ENCODE results near the gene ZBTB16.

Gene ZBTB16

DNA sequence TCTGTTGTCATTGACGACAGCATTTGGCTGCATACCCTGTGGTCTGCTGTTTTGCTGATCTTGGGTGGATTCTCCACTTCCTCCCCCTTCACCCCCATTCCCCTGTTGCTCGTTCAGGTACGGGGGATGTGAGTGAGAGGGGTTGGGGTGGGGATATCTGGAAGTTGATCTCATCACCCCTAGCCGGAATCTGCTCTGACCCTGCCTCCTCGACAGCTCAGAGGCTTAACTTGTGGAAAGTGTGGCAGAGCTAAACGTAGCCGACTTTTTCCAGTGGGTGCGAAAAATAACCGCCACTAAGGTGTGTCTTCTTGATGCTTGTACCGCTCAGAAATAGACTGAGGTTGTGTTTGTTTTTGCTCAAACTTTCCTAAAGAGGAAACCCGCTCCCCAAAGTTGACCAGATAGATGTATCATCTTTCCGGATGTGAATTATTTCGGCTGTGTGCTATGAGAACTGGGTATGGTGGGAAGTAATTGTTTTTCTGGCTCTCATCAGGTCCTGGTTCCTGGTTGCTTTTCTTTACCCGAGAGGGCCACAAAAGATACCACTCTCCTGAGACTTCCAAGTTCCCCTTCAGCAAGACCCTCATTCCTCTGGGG is 6.6 kb downstream of the ZBTB16 start:
- no peak for DNase-seq

DNA sequence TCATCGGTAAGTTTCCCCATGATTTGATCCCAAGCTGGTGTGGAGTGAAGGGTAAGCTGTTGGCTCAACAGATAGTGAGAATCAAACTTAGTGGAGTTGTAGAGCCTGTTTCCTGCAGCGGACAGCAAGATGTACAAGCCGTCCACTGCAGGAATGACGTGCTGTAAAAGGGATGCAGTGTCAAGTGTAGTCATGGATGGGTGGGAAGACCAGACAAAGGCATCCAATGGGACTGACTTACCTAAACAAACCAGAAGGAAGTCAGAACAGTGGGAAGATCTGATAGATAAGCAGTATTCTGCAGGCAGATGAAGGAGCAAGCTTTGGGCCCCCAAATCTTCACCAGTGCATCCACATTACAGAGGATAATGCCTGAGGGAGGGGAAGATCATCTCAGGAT is 8.8 kb downstream of the ZBTB16 start:
- DNase-seq = no peak

DNA sequence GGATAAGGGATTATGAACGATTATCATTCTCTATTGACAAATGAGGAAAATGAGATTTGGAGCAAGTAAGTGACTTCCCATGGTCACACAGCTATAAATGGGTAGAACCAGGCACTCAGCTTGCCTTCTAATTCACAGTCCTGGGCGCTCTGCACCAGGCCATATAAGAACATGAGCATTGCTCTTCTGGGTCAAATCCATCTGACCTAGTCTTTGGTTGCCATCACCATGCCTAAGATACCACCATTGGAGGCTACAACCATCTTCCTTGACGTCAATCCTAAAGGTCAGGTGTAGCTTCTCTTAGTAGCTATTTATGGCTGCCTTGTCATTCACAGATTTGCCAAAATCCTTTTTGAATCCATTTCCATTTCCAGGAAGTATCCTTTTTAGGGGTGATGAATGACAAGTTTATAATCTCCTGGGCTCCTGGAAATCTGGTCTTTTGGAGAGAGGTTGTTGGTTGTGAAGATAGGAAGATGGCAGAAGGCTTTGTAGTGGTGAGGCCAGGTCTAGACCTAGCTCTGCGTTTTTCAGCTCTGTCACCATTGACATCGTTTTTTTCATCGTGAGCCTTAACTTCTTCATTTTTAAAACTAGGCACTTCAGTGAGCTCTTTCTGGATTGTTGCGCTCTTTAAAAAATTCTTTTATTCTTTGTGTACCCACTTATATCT is 11.1 kb downstream of the ZBTB16 start:
- no peak for DNase-seq

DNA sequence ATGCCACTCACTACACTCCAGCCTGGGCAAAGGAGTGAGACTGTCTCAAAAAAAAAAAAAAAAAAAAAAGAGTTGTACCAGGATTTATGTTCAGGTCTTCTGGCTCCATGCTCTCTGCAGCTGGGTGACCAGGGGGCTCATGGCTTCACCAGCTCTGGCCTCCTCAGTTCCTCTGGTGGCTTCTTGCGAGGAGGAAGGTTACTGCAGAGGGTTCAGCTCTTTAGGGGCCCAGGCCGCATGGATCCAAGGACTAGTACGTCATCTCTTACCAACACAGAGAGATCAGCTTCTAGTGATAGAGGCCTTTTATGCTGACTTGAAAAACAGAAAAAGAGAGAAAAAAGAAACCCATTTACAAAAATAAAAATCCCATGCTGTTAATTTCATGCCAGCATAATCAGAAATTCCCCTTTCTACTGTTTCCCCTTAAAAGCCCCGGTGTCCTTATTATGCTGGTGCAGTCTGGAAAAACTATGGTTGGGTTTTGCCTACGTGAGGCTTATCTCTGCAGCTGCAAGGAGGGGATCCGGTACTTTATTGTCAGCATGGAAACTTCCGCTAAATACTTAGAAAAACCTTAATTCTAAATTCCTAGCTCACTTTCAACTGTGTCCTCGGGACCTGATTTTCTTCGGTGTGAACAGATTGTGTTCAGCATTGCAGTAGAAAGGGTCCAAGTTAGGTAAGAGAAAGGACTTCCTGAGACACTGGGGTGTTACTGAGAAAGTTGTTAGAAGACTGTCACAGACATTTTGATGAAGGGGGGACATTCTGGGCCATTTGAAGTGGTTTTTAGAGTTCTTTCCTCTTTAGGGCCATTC is 13.7 kb downstream of the ZBTB16 start:
- no peak for DNase-seq

DNA sequence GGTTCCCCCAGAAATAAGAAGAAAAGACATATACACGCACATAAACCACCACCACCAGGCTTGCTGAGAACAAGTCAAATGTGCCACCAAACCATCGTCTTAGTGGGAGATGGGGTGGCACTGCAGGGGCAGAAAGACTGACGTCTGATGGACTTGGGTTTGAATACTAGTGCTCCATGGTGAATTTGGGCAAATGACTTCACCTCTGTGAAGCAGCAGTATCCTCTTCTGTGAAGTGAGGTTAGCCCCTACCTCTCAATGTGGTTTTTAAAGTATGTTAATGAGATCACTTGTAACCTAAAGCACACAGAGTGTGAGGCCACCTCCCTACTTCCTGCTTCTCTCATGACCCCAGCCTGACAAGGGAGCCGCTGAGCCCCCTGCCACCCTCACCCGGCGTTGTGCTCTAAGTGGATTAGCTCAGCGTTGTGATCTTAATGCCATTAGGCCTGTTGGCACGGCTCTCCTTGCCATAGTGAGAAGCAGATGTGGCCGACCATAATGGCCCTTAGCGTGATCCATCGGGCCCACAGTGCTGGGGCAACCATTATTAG is 14.4 kb downstream of the ZBTB16 start:
- DNase-seq = no peak

DNA sequence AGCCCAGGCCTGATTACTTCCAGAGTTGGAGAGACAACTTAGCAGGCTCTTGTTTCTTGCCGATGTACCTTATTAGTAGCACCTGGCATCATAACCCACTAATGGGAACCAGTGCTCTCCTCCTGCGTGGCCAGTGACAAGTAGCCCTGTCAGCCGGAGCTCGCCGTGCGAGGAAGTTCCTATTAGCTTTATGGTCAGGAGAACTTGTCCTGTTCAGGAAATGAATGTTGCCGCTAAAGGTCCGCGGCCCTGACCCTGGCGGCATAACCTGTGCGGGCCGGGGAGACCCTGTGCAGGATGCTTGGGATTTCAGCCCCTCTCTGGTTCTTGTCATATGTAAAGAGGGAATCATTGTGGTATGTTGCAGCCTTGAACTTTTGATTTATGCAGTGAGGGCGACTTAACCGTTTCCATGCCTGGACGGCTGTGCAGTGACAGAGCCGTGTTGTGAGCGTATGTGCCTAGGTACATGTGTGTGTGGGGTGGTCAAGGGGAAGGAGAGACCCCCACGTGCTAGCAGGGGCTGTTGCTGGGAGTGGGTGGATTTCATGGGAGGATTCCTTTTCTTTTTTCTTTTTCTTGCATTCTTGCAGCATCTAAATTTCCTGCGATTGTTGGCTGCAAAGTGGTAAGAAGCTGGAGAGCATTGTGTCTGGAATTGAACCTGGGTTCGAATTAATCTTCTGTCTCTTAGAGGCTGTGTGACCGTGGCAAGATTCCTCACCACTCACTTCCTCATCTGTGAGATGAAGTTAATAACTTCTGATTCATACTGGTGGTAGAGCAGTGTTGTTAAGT is 15.2 kb downstream of the ZBTB16 start:
- no peak for DNase-seq

DNA sequence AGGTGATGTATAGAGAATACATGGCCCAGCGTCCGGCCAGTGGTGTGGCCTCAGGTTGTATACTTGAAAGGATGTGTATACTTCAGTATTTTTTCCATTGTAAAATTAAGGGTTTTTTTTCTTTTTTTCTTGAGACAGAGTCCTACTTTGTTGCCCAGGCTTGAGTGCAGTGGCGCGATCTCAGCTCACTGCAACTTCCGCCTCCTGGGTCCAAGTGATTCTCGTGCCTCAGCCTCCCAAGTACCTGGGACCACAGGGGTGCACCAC is 15.8 kb downstream of the ZBTB16 start:
- no peak for DNase-seq

DNA sequence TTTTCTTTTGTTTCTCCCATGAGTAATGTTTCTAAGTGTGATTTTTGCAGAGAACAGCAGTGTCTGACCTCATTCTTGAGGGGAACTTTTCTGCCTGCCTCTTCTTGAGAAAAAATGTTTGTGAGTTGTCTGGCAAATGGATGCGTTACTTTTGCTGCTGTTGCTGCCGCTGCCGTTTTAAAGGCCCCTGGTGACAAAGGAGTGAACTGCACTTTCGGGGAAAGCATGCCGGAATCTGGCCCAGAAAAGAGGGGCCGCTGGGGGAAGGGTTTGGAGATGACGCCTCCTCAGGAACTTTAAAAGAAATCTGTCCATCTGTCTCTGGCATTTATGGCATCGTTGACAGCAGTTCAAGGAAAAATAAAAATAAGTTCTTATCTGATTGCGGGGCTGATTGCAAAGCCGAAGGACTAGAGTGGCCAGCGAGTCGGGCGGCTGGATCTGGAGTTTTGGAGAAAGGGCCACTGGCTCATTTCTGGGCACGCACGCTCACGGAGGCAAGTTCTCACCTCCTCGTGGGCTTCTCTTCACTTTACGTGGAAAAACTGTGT is 16.5 kb downstream of the ZBTB16 start:
- DNase-seq = peak; percentile 25

DNA sequence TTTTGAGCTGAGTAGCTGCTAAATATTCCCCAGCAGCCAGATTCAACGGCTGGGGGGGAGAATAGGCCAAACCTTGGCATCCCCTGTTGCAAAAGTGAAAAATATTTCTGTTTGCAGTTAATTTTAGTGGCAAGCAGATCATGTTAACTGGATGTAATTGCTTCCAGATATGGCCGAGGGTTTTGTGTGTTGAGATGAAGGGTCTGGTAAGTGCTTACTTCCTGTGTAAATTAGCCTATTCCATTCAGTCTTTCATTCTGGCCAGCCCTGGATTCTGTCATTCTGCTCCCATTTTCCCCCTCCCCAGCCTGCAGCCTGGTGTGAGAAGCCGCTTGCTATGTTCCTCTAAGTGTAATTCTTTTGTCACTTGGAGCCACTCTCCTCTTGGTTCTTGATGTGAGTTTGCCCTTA is 17.4 kb downstream of the ZBTB16 start:
- DNase-seq = no peak

DNA sequence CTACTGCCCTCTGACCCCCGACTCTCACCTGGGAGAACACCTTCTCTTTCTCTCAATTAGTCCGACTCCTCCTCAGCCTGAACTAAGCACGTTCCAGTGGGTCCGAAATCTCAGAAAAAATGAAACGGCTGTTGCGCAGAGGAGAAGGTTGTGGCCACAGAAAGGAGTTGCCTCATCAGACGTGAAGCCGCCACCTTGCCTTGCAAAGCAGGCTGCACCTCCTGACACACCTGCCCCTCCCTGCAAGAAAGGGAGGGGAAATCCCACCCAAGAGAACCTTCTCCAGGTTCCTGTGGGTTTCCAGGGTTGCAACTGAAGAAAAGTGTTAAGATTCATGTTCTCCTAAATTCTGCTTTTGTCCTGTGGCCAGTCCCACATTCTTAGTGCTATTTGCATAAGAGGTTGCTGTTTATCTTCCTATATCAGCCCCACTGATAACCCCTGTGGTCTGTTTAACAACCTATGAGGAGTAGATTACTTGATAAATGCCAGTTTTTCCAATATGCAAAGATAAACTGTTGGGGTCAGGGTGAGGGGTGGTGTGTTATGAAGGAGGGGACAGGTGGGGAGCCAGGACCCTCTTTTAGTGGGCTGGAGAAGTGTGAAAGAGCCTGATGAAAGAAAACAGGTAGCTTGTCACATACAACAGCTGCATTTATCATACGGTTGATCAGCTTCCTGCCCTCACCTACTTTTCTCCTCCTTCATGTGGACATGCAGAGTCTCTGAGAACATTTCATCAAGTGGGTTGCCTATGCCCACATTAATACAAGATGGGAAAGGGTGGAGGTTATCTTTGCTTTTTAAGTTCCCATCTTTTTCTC is 18.2 kb downstream of the ZBTB16 start:
- DNase-seq = peak; percentile 26

DNA sequence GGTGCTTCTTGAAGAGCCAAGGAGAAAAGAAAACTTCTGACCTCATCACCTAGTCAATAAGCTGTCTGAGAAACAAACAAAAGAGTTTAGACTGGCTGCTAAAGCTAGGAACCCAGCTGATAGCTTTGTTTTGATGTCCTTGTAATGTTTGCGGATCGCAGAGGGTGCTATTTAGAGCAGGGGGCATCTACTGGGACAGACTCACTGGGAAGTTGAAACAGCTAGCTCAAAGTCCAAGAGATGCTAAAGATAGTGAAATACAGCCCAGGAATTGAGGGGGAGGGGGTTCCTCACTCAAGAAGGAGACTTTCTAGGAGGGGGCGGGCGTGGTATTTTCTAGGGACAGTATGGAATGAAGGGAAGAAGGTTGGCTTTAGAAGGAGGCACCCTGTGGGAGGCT is 18.9 kb downstream of the ZBTB16 start:
- no peak for DNase-seq

DNA sequence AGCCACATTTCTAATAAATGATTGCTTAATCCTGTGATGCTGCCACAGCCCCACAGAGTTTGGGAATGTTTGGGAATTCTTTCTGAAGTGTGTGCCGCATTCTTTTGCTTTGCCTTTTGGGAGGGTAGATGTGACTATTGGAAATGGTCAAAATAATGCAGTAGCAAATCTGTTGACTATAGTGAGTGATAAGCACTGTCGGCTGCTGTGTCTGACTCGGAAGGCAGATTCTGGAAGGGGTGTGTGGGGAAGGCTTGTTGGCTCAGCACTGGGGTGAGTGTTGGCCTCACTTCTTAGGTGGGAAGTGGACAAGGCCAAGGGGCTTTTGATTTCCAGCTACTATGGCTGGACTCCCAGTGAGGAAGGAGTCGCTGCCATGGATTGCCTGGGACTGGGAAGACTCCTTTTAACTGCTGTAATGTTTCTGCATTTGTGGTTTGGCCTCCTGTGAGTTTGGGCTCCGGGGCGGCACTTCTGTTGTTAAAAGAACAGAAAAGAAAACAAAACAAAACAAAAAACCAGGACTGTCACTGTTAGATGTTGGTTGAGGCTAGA is 20.1 kb downstream of the ZBTB16 start:
- no peak for DNase-seq

DNA sequence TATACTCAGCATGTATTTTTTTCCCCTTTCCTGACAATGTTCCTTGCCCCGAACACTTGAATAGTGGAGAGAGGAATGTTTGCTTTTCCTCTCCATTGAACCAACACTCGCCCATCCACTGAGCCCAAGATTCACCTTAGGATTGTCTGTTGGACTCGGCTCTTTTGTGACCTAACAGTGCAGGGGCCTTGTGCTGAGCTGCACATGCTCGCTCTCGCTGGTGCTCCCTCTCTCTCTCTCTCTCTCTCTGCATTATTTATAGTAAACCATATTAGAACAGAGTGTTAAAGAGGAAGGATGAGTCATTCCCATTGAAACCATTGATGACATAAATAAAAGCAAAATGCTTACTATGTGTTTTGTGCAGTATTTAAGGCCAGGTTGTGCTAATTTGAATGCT is 20.7 kb downstream of the ZBTB16 start:
- DNase-seq = peak; percentile 18

DNA sequence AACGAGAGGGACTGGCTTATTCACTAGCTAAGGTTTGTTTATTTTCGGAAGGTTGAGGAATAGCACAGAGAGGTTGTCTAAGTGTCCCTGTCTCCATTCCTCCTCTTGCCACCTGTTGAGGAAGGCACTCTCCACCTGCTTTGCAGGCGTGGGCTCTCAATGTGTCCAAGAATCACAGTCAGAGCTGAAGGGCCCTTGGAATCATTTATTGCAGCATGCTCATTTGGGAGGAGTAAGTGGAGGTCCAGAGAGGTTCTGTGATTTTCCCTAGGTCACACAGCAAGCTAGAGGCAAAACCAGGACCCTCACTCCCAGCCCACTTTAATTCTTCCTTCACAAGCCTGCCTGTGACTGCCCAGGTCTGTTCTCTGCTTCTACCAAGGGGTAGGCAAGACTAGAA is 21.3 kb downstream of the ZBTB16 start:
- DNase-seq = no peak

DNA sequence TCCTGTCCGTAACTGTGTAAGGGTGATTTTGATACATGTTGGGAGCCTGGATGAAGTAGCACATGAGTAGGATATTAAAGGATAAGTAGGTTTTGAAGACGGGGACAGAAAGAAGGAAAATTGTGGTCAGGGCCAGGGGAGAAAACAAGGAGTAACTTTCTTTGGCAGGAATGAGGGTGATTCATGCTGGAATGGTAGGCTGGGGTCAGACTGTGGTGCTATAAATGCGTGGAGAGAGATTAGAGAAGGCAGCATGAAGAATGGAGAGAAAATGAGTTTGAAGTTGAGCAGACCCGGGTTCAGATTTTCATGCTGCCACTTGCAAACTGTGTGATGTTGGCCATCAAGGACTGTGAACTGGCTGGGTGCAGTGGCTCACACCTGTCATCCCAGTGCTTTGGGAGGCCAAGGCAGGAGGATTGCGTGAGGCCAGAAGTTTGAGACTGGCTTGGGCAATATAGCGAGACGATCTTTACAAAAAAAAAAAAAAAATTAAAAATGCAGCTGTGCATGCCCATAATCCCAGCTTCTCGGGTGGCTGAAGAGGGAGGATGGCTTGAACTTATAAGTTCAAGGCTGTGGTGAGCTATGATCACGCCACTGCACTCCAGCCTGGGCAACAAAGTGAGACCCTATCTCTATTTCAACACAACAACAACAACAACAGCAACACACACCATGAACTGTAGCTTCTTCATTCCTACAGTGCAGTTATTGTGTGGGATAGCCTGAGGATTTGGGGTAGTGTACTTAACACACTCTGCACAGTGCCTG is 22.3 kb downstream of the ZBTB16 start:
- DNase-seq = no peak

DNA sequence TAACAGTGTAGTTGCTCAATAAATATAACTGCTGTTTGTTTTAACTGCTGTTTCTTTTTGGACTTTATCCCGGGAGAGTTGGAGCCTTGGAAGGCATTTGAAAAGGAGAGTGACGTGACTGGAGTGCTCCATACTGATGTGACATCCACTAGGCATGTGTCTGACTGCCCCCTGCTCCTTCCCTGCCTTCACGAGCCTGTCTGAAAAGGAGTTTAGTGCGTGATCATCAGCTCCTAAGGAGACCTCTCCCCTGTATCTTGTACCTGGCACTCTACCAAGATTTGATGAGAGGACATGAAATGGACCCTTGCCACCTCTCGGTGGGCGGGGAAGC is 22.9 kb downstream of the ZBTB16 start:
- no peak for DNase-seq

DNA sequence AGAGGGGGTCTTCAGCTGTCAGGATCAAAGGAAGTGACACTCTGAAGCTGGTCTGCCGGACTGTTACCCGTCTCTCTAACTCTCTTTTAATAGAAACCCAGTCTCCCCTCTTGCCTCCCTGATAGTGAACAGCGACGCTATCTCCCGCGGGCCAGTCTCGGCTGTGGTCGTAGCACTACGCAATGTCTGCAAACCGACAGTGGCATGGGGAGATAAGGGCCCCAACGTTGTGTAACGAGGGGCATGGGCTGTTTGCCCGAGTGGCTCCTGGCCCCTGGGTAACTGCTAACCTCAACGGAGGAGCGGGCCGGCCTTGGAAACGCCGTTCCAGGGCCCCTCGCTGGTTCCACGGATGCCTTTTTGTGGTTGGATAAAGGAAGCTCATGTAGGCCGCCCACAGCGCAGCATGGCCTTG is 23.3 kb downstream of the ZBTB16 start:
- no peak for DNase-seq

DNA sequence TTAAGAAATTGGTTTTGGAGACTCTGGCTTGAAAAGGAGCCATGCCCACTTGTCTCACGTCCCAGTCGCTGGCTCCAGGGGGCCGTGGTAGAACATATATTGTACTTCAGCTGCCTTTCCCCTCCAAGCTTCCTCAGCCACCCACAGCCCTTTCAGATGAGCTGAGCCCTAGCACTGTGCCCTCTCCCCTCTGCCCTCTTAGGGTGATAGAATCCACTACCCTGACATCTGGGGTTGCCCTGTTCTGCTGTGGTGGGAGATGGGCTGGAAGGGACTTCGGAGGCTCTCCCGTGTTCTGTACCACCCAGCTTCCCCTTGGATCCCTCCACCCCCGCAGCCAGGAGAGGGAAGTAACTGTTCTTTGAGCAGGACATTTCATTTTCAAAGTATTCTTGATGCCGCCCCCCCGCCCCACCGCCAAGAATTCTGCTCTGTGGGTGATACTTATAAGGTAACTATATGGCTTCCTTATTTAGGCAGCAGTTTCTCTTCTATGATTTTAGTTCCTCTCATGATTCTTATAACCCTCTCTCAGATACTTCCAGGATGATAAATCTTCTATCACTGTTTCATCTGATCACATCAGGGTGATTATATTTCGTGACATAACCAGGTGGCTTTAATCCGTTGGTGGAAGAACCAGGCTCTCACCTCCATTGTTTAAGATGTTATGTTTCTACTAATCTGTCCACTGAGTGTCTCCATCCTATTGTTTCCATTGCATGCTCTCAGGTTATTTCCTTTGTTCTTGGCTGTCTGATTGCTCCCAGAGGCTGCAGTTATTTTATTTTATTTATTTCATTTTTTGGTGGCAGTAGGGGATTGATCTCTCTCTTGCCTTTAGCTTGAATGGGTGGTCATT is 24.1 kb downstream of the ZBTB16 start:
- DNase-seq = no peak

DNA sequence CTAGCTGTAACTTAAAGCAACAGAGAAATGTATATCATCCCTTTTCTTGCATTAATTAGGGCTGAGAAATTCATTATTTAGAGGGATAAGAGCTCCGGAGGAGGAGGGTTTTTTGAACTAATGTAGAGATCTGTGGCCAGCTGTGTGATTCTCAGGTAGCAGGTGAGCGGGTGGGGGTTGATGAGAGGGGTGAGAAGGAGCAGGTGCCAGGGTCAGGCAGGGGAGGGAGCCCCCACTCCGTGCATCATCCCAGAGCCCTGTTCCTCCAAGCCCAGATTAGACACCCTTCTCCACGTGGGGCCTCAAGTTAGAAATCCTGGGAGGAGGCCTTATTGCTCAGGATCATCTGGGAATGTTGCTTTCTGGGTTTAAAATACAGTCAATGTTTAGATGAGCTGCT is 24.9 kb downstream of the ZBTB16 start:
- no peak for DNase-seq
